ENCODE results near the gene METTL15.
"Not testable (repeated sequence)": the region's sequence is repeated elsewhere in the genome, so short reads cannot be mapped to it uniquely, and the experiment has no call there.

DNA sequence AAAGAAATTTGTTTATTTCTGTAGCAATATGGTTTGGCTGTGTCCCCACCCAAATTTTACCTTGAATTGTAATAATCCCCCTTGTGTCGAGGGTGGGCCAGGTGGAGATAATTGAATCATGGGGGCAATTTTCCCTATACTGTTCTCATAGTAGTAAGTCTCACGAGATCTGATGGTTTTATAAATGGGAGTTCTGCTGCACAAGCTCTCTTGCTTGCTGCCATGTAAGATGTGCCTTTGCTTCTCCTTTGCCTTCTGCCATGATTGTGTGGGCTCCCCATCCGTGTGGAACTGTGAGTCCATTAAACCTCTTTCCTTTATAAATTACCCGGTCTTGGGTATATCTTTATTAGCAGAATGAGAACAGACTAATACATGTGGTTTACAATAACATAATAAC lies 28.0 kb downstream of the METTL15 start:
- TF ChIP-seq, protein P1, sequence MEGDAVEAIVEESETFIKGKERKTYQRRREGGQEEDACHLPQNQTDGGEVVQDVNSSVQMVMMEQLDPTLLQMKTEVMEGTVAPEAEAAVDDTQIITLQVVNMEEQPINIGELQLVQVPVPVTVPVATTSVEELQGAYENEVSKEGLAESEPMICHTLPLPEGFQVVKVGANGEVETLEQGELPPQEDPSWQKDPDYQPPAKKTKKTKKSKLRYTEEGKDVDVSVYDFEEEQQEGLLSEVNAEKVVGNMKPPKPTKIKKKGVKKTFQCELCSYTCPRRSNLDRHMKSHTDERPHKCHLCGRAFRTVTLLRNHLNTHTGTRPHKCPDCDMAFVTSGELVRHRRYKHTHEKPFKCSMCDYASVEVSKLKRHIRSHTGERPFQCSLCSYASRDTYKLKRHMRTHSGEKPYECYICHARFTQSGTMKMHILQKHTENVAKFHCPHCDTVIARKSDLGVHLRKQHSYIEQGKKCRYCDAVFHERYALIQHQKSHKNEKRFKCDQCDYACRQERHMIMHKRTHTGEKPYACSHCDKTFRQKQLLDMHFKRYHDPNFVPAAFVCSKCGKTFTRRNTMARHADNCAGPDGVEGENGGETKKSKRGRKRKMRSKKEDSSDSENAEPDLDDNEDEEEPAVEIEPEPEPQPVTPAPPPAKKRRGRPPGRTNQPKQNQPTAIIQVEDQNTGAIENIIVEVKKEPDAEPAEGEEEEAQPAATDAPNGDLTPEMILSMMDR (IDR thresholded peaks at IDR 0.05) = not testable (repeated sequence)
- TF ChIP-seq EZH2 (IDR thresholded peaks at IDR 0.05; ENCODE audit: borderline replicate concordance, insufficient read depth, low read depth, low read length, poor library complexity, severe bottlenecking) = not testable (repeated sequence)
